Ecto neural progenitor cell (in vitro differentiated cells): ENCODE results near the gene CTIF.

Source experiments
- DNase-seq: peaks from one replicate; pipeline ENCODE4 v3.0.0-alpha.2; 2018; ENCODE audit warnings: low spot score

Gene CTIF

GRCh38 chr18:48732767-48733424 is 194.1 kb downstream of the CTIF start:
- no peak for DNase-seq

GRCh38 chr18:48733643-48734253 is 194.9 kb downstream of the CTIF start:
- DNase-seq: no peak

GRCh38 chr18:48734460-48734859 is 195.6 kb downstream of the CTIF start:
- DNase-seq: no peak

- no peak for DNase-seq
These were observed 196.3 kb downstream of the CTIF start for GRCh38 chr18:48735080-48735676.

GRCh38 chr18:48735681-48736255 is 196.9 kb downstream of the CTIF start:
- no peak for DNase-seq

GRCh38 chr18:48736321-48737260 is 197.8 kb downstream of the CTIF start:
- no peak for DNase-seq

- DNase-seq: no peak
These were observed 200.6 kb downstream of the CTIF start for GRCh38 chr18:48739266-48740067.

- DNase-seq: no peak
These were observed 201.2 kb downstream of the CTIF start for GRCh38 chr18:48740068-48740440.

- no peak for DNase-seq
These were observed 202.1 kb downstream of the CTIF start for GRCh38 chr18:48740851-48741485.

- DNase-seq: no peak
These were observed 203.0 kb downstream of the CTIF start for GRCh38 chr18:48741866-48742265.

- no peak for DNase-seq
These were observed 203.5 kb downstream of the CTIF start for GRCh38 chr18:48742304-48742703.

GRCh38 chr18:48742706-48743475 is 204.1 kb downstream of the CTIF start:
- DNase-seq: no peak

- no peak for DNase-seq
These were observed 205.1 kb downstream of the CTIF start for GRCh38 chr18:48743886-48744285.

GRCh38 chr18:48745293-48745692 is 206.5 kb downstream of the CTIF start:
- no peak for DNase-seq

- DNase-seq: no peak
These were observed 210.9 kb downstream of the CTIF start for GRCh38 chr18:48749768-48750167.

GRCh38 chr18:48750485-48751175 is 211.8 kb downstream of the CTIF start:
- DNase-seq: no peak

GRCh38 chr18:48751727-48752468 is 213.1 kb downstream of the CTIF start:
- DNase-seq: no peak

- DNase-seq: no peak
These were observed 213.6 kb downstream of the CTIF start for GRCh38 chr18:48752478-48752877.

- no peak for DNase-seq
These were observed 214.1 kb downstream of the CTIF start for GRCh38 chr18:48752928-48753327.
